ENCODE results near the gene ALOX12B.
A peak's percentile ranks its signal among the peaks of the same experiment; 100 is the strongest.

The ALOX12B gene

GRCh38 chr17:8075081-8075480, 12.4 kb downstream of the ALOX12B start:
- no peak for DNase-seq (ENCODE audit: low read depth in 1 of 2, low spot score in 1 of 2)
- in situ Hi-C loops (cut with HindIII; ENCODE audit: low pct_unique_long_range_greater_than_20kb, low sequenced_read_pairs): no loop called here
- TF ChIP-seq JUND (IDR thresholded peaks at IDR 0.05; ENCODE audit: low read depth): no peak

- DNase-seq (ENCODE audit: low read depth in 1 of 2, low spot score in 1 of 2): no peak
- TF ChIP-seq JUND (IDR thresholded peaks at IDR 0.05; ENCODE audit: low read depth): no peak
- in situ Hi-C loops (cut with HindIII; ENCODE audit: low pct_unique_long_range_greater_than_20kb, low sequenced_read_pairs): no loop called here
These were observed 13.0 kb downstream of the ALOX12B start for GRCh38 chr17:8074554-8074953.

GRCh38 chr17:8073627-8074484, 13.7 kb downstream of the ALOX12B start:
- DNase-seq (ENCODE audit: low read depth in 1 of 2, low spot score in 1 of 2): peak; percentile 66 to 72
- in situ Hi-C loops (cut with HindIII; ENCODE audit: low pct_unique_long_range_greater_than_20kb, low sequenced_read_pairs): no loop called here
- no peak for TF ChIP-seq JUND (IDR thresholded peaks at IDR 0.05; ENCODE audit: low read depth)

GRCh38 chr17:8072729-8073461, 14.6 kb downstream of the ALOX12B start:
- no peak for DNase-seq (ENCODE audit: low read depth in 1 of 2, low spot score in 1 of 2)
- no peak for TF ChIP-seq JUND (IDR thresholded peaks at IDR 0.05; ENCODE audit: low read depth)
- in situ Hi-C loops (cut with HindIII; ENCODE audit: low pct_unique_long_range_greater_than_20kb, low sequenced_read_pairs): no loop called here

- no peak for TF ChIP-seq JUND (IDR thresholded peaks at IDR 0.05; ENCODE audit: low read depth)
- DNase-seq (ENCODE audit: low read depth in 1 of 2, low spot score in 1 of 2): no peak
- in situ Hi-C loops (cut with HindIII; ENCODE audit: low pct_unique_long_range_greater_than_20kb, low sequenced_read_pairs): no loop called here
These were observed 15.2 kb downstream of the ALOX12B start for GRCh38 chr17:8072341-8072728.

GRCh38 chr17:8071496-8071895, 16.0 kb downstream of the ALOX12B start:
- no peak for DNase-seq (ENCODE audit: low read depth in 1 of 2, low spot score in 1 of 2)
- no peak for TF ChIP-seq JUND (IDR thresholded peaks at IDR 0.05; ENCODE audit: low read depth)
- in situ Hi-C loops (cut with HindIII; ENCODE audit: low pct_unique_long_range_greater_than_20kb, low sequenced_read_pairs): no loop called here

GRCh38 chr17:8069587-8069860, 18.0 kb downstream of the ALOX12B start:
- TF ChIP-seq JUND (IDR thresholded peaks at IDR 0.05; ENCODE audit: low read depth): no peak
- DNase-seq (ENCODE audit: low read depth in 1 of 2, low spot score in 1 of 2): no peak
- in situ Hi-C loops (cut with HindIII; ENCODE audit: low pct_unique_long_range_greater_than_20kb, low sequenced_read_pairs): no loop called here

- in situ Hi-C loops (cut with HindIII; ENCODE audit: low pct_unique_long_range_greater_than_20kb, low sequenced_read_pairs): no loop called here
- TF ChIP-seq JUND (IDR thresholded peaks at IDR 0.05; ENCODE audit: low read depth): no peak
- DNase-seq (ENCODE audit: low read depth in 1 of 2, low spot score in 1 of 2): no peak
These were observed 18.6 kb downstream of the ALOX12B start for GRCh38 chr17:8068736-8069586.

- no peak for DNase-seq (ENCODE audit: low read depth in 1 of 2, low spot score in 1 of 2)
- TF ChIP-seq JUND (IDR thresholded peaks at IDR 0.05; ENCODE audit: low read depth): no peak
- in situ Hi-C loops (cut with HindIII; ENCODE audit: low pct_unique_long_range_greater_than_20kb, low sequenced_read_pairs): no loop called here
These were observed 19.7 kb downstream of the ALOX12B start for GRCh38 chr17:8067806-8068205.

- DNase-seq (ENCODE audit: low read depth in 1 of 2, low spot score in 1 of 2): peak in 1 of 2 experiments; percentile 33
- in situ Hi-C loops (cut with HindIII; ENCODE audit: low pct_unique_long_range_greater_than_20kb, low sequenced_read_pairs): no loop called here
- no peak for TF ChIP-seq JUND (IDR thresholded peaks at IDR 0.05; ENCODE audit: low read depth)
These were observed 20.4 kb downstream of the ALOX12B start for GRCh38 chr17:8066841-8067775.

- DNase-seq (ENCODE audit: low read depth in 1 of 2, low spot score in 1 of 2): no peak
- in situ Hi-C loops (cut with HindIII; ENCODE audit: low pct_unique_long_range_greater_than_20kb, low sequenced_read_pairs): no loop called here
- TF ChIP-seq JUND (IDR thresholded peaks at IDR 0.05; ENCODE audit: low read depth): no peak
These were observed 22.9 kb downstream of the ALOX12B start for GRCh38 chr17:8064561-8065019.
